Measurements from ENCODE around the gene RFT1.
A peak's percentile ranks its signal among the peaks of the same experiment; 100 is the strongest.

The RFT1 gene

GRCh38 chr3:53144446-53144845 is 14.2 kb upstream of the RFT1 start (continued):
- TF ChIP-seq ZNF280C (tag by site-specific recombination; IDR thresholded peaks at IDR 0.05) = no peak

GRCh38 chr3:53142986-53143385 is 12.8 kb upstream of the RFT1 start:
- CTCF ChIA-PET = no interaction called here

GRCh38 chr3:53140847-53141845 is 10.9 kb upstream of the RFT1 start:
- no peaks in the 10 kb centered on the region for H3K36me3 ChIP-seq (ENCODE audit: control insufficient read depth in 2 of 2, insufficient read depth in 1 of 2, low read length in 2 of 2)
- CTCF ChIA-PET = interaction anchor here (1.4 kb wide), 1 partner anchor 19 kb away, joined by 3 read pairs; the partner anchor contains the start of gene PRKCD
- POLR2A ChIA-PET = interaction anchor here (0.5 kb wide), 1 partner anchor 134 kb away, joined by 4 read pairs; no protein-coding TSS in a partner anchor
- no peaks in the 10 kb centered on the region for H3K9me3 ChIP-seq (ENCODE audit: control insufficient read depth, insufficient read depth, low read depth, low read length)
- no peak overlapping the region for H3K27ac ChIP-seq (ENCODE audit: extremely low read depth, low read depth, low read length)
- H3K4me1 ChIP-seq (ENCODE audit: control insufficient read depth, insufficient read depth, low read length) = no peaks in the 10 kb centered on the region
- no peak overlapping the region for H3K4me3 ChIP-seq (ENCODE audit: low read depth, low read length)
- TF ChIP-seq ZBTB20 (tag by site-specific recombination; IDR thresholded peaks at IDR 0.05) (0 out of 2 replicates have a peak, but pooled peaks have one; percentile 5), ZNF133 (tag by site-specific recombination; IDR thresholded peaks at IDR 0.05) (no peak), ZNF664 (tag by site-specific recombination; IDR thresholded peaks at IDR 0.05) (no peak), GLI4 (tag by site-specific recombination; IDR thresholded peaks at IDR 0.05) (no peak), PRDM1 (tag by site-specific recombination; IDR thresholded peaks at IDR 0.05) (no peak), ZNF24 (tag by site-specific recombination; IDR thresholded peaks at IDR 0.05) (peak; percentile 72), SETDB1 (IDR thresholded peaks at IDR 0.05; ENCODE audit: insufficient read length, low read length) (no peak), ZNF221 (tag by site-specific recombination; IDR thresholded peaks at IDR 0.05; ENCODE audit: borderline replicate concordance) (no peak), ZNF391 (tag by site-specific recombination; IDR thresholded peaks at IDR 0.05; ENCODE audit: borderline replicate concordance, low read depth) (no peak)

More at GRCh38 chr3:53142986-53143385, 12.8 kb upstream of the RFT1 start:
- POLR2A ChIA-PET = no interaction called here
- Histone ChIP-seq H3K4me3 (ENCODE audit: low read depth, low read length) (no peak overlapping the region), H3K36me3 (ENCODE audit: control insufficient read depth in 2 of 2, insufficient read depth in 1 of 2, low read length in 2 of 2) (no peaks in the 10 kb centered on the region), H3K4me1 (ENCODE audit: control insufficient read depth, insufficient read depth, low read length) (no peaks in the 10 kb centered on the region), H3K27ac (ENCODE audit: extremely low read depth, low read depth, low read length) (no peak overlapping the region), H3K9me3 (ENCODE audit: control insufficient read depth, insufficient read depth, low read depth, low read length) (no peaks in the 10 kb centered on the region)
- no peak for TF ChIP-seq HOXA7 (CRISPR knock-in tag; IDR thresholded peaks at IDR 0.05; ENCODE audit: borderline replicate concordance)
- TF ChIP-seq ZNF184 (tag by site-specific recombination; IDR thresholded peaks at IDR 0.05) = no peak
- TF ChIP-seq PRDM4 (tag by site-specific recombination; IDR thresholded peaks at IDR 0.05) = no peak
- TF ChIP-seq ZIC2 (tag by site-specific recombination; IDR thresholded peaks at IDR 0.05) = peak; percentile 64
- TF ChIP-seq ZNF837 (tag by site-specific recombination; IDR thresholded peaks at IDR 0.05) = no peak
